IMR-90 (cell line): Measurements from ENCODE around the gene CD209.

Experiments used
- CEBPB ChIP-seq: IDR thresholded peaks from 2 replicates; pipeline ENCODE4 v1.6.1; 2012; ENCODE audit warnings: low read depth, low read length, improper control_type of control experiment
- CHD1 ChIP-seq: IDR thresholded peaks from 2 replicates; pipeline ENCODE4 v1.6.1; 2012; ENCODE audit warnings: low read depth, low read length, improper control_type of control experiment
- CTCF ChIP-seq: conservative IDR thresholded peaks from 2 replicates; pipeline ENCODE4 v1.5.1; 2012; ENCODE audit warnings: mild to moderate bottlenecking, low read depth, low read length, improper control_type of control experiment
- ELK1 ChIP-seq: fragments of 150-350 bp; IDR thresholded peaks from 2 replicates; pipeline ENCODE4 v1.6.1; 2016; ENCODE audit warnings: low read depth, mild to moderate bottlenecking, low read length, moderate library complexity, borderline replicate concordance
- MAFK ChIP-seq: IDR thresholded peaks from 2 replicates; pipeline ENCODE4 v1.6.1; 2012; ENCODE audit warnings: low read depth, low read length, improper control_type of control experiment
- MXI1 ChIP-seq: IDR thresholded peaks from 2 replicates; pipeline ENCODE4 v1.6.1; 2012; ENCODE audit warnings: low read depth, mild to moderate bottlenecking, low read length, moderate library complexity, borderline replicate concordance
- NFE2L2 ChIP-seq: fragments of 150-350 bp; IDR thresholded peaks from 2 replicates; pipeline ENCODE4 v1.6.1; 2016; ENCODE audit warnings: low read depth, mild to moderate bottlenecking, low read length
- POLR2A ChIP-seq: IDR thresholded peaks from 2 replicates; pipeline ENCODE4 v1.6.1; 2012; ENCODE audit warnings: mild to moderate bottlenecking, low read depth, low read length
- RCOR1 ChIP-seq: IDR thresholded peaks from 2 replicates; pipeline ENCODE4 v1.6.1; 2012; ENCODE audit warnings: mild to moderate bottlenecking, low read length, improper control_type of control experiment; ENCODE audit not compliant: insufficient replicate concordance
- RFX5 ChIP-seq: IDR thresholded peaks from 2 replicates; pipeline ENCODE4 v1.8.0; 2012; ENCODE audit warnings: low read depth, mild to moderate bottlenecking, low read length, moderate library complexity
- SMC3 ChIP-seq: fragments of 150-350 bp; IDR thresholded peaks from 2 replicates; pipeline ENCODE4 v1.6.1; 2016; ENCODE audit warnings: low read depth, mild to moderate bottlenecking, antibody characterized with exemption, low read length, moderate library complexity
- USF2 ChIP-seq: fragments of 150-350 bp; IDR thresholded peaks from 2 replicates; pipeline ENCODE4 v1.6.1; 2017; ENCODE audit warnings: mild to moderate bottlenecking, antibody characterized with exemption, low read length, low read depth

- no peak for TF ChIP-seq POLR2A
- no peak for TF ChIP-seq CTCF
- no peak for TF ChIP-seq RFX5
- no peak for TF ChIP-seq CEBPB
- no peak for TF ChIP-seq RCOR1
- no peak for TF ChIP-seq USF2
- TF ChIP-seq SMC3 = no peak
- TF ChIP-seq CHD1 = no peak
- no peak for TF ChIP-seq MXI1
- no peak for TF ChIP-seq NFE2L2
- no peak for TF ChIP-seq MAFK
- TF ChIP-seq ELK1 = no peak
Measured at GRCh38 chr19:7733376-7733775, 14.0 kb downstream of the CD209 start.
